Breast epithelium (tissue), 3 donors: ENCODE results near the gene PHLPP2.

Source experiments
- CTCF ChIP-seq, 3 donors: fragments of 450-650 bp; IDR thresholded peaks; one replicate each; pipeline ENCODE4 v1.5.1; 2016 to 2017; ENCODE audit warnings: antibody characterized with exemption in 3 of 3, mild to moderate bottlenecking in 3 of 3, moderate library complexity in 3 of 3
- POLR2A ChIP-seq: fragments of 450-650 bp; IDR thresholded peaks from one replicate; pipeline ENCODE4 v1.6.1; 2016; ENCODE audit warnings: antibody characterized with exemption, mild to moderate bottlenecking, moderate library complexity
- POLR2AphosphoS5 ChIP-seq, 3 donors: sonication (generic); formaldehyde crosslinking; IDR thresholded peaks; one replicate each; pipeline ENCODE4 v1.6.1; 2017; ENCODE audit warnings: antibody characterized with exemption in 3 of 3

DNA sequence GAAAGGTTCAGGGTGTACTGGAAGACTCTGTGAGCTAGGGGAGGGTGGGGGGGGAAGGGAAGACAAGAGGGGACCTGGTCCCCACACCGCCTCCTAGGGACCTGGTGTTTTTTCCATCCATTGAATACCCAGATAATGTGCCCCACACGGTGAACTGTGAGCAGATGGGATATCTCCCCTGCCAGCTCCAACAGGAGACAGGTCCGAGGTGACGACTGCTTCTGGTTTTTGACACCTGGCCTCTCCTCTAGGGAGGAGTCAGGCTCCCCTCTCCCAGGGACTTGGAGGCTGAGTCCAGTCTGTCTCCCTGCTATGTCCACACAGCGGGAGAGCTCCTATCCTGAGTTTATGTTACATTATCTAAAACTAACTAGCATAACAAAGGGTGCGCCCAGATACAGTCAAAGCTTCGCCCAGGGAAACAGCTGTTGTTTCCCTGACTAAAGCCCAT, 96.7 kb downstream of the PHLPP2 start:
- no peak for TF ChIP-seq POLR2A
- no peak for TF ChIP-seq CTCF (IDR thresholded peaks at IDR 0.05)
- TF ChIP-seq POLR2AphosphoS5 (IDR thresholded peaks at IDR 0.05) = no peak
